22Rv1 (cell line): Measurements from ENCODE around the gene CPZ.

ENCODE experiments used
- H3K27ac ChIP-seq: fragments of 450-650 bp; 2 replicates; pipeline ENCODE4 v1.5.1; 2017
- ZFX ChIP-seq: fragments of 450-650 bp; IDR thresholded peaks from 2 replicates; pipeline ENCODE4 v1.6.1; 2017; ENCODE audit warnings: antibody characterized with exemption, borderline replicate concordance
- TF ChIP-seq, protein P1 (sequence below): fragments of 450-650 bp; IDR thresholded peaks from 2 replicates; pipeline ENCODE4 v1.5.1; 2017; ENCODE audit warnings: mild to moderate bottlenecking

The CPZ gene

DNA sequence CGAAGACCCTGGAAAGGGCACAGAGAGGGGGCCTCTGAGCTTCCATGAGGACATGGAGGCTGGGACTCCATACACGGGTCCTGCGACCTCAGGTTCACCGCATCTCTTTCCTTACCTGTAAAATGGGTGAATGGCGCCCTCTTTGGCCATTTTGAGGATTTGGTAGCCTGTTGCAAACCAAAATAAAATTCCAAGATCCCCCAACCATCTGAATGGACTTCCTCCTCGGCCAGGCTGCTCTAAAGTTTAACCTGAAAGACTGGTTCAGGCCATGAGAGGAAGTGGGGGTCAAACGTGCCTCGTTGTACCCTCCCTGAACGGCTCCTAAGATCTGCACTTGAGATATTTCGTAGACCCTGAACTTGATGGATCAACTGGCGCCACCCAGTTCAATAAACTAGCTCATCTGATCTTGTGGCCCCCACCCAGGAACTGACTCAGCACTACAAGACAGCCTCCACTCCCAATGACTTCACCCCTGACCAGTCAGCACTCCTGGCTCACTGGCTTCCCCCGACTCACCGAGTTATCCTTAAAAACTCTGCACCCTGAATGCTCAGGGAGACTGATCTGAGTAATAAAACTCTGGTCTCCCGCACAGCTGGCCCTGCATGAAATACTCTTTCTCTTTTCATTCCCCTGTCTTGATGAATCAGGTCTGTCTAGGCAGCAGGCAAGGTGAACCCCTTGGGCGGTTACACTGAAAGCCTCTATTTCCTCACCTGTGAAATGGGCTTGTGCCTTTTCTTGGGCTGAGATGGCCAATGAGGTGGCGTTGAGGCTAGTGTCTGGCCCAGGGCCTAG lies 45.3 kb upstream of the CPZ start:
- TF ChIP-seq ZFX, result no peak
- TF ChIP-seq, protein P1, sequence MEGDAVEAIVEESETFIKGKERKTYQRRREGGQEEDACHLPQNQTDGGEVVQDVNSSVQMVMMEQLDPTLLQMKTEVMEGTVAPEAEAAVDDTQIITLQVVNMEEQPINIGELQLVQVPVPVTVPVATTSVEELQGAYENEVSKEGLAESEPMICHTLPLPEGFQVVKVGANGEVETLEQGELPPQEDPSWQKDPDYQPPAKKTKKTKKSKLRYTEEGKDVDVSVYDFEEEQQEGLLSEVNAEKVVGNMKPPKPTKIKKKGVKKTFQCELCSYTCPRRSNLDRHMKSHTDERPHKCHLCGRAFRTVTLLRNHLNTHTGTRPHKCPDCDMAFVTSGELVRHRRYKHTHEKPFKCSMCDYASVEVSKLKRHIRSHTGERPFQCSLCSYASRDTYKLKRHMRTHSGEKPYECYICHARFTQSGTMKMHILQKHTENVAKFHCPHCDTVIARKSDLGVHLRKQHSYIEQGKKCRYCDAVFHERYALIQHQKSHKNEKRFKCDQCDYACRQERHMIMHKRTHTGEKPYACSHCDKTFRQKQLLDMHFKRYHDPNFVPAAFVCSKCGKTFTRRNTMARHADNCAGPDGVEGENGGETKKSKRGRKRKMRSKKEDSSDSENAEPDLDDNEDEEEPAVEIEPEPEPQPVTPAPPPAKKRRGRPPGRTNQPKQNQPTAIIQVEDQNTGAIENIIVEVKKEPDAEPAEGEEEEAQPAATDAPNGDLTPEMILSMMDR, result peak; percentile 43
- H3K27ac ChIP-seq, result no peak overlapping the region

DNA sequence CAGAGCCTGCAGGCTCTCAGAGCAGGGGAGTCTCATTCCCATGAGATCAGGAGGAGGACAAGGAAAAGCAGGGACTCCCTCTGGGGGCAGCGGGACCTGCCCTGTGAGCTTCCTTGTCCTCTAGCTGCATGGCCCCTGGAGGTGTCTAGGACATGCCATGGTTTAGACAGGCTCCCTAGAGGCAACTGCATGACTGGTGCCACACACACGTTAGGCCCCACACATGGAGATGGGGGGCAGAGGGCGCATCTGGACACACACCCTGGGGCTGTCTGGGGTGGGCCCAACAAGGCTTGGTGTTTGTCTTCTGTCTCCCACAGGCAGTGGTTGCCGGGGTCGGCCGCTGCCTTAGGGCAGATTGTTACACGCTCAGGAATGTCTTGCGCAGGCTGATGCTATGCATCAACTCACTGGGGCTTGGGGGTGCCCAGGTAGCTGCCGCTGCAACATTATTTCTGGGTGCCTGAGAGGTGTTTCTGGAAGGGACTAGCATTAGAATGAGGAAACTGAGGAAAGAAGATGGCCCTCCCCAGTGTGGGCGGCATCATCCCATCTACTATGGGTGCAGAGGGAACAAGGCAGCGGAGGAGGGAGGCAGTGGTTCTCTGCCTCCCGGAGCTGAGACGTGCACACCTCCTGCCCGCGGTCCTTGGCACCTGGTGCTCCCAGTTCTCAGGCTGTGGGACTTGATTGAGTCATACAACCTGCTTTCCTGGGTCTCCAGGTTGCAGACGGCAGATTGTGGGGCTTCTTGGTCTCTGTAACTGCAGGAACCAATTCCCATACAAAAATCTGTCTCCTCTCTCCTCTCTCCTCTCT lies 44.4 kb upstream of the CPZ start:
- no peak overlapping the region for H3K27ac ChIP-seq

DNA sequence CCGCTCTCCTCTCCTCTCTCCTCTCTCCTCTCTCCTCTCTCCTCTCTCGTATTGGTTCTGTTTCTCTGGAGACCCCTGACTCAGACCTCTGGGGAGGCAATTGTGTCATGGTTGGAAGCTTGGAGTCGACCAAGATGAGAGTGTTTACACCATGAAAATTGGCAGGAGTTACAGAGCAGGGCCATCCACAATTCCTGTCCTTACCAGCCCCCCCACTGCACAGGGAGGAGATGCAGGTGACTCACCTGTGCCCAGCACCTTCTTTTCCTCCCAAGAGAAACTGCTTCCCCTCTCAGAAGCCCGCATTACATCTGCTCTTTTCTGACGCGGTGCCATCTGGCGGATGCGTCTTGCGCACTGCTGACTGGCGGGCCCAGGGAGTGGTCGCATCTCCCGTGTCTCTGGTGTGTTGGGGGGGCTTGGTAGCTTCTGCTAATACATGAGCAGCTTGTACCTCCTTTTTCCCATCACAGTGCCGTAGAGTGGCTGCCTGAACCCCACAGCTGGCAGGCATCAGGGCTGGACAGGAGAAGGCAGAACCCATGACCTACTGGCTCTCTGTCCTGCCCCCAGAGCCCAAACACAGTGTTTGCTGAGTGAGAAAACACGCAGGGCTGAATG lies 43.7 kb upstream of the CPZ start:
- no peak overlapping the region for H3K27ac ChIP-seq
- TF ChIP-seq, protein P1, result no peak
- no peak for TF ChIP-seq ZFX

More for the DNA sequence above, 44.4 kb upstream of the CPZ start:
- no peak for TF ChIP-seq ZFX
- TF ChIP-seq, protein P1, result no peak

DNA sequence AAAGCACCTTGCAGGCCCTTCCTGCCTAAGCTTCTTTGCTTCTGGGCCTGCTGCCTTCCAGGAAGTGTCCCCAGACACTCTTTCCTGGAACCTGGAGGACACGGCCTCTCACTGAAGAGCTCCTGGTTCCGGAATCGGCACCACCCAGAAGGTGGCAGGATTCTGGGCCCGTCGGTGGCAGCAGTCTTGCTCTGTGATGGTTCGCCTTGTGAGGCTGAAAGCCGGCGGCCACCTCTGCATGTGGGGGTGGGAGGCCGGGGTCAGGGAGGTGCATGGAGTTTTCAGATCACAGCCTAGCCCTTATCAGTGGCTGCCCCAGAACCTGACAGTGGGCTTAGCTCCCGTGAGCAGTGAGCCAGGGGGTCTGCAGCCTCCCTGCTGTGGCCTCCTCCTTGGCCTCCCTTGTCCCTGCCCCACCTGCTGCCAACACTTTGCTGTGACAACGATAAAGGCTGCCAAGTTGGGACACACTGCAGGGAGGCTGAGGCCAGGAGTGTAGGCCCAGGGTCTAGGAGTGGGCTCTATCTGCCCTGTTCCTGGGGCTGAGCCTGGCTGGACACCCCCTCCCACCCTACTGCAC lies 43.1 kb upstream of the CPZ start:
- TF ChIP-seq, protein P1, result no peak
- no peak for TF ChIP-seq ZFX
- H3K27ac ChIP-seq, result no peak overlapping the region

DNA sequence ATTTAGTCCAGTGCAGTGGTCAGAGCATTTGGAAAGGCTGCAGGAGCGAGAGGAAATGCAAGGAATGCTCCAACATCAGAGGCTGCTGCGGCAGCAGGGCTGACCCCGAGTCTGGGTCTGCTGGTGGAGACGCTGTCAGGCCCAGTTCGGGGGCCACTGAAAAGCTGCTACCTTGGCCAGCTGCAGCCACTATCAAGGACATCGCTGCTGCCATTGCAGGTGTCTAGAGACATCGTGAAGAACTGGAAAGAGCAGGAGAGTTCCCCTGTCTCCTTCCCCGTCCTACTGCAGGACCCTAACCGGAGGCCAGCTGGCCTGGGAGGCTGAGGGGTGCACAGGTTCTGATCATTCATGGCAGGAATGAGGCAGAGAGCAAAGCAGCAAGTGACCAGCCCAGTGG lies 41.9 kb upstream of the CPZ start:
- TF ChIP-seq ZFX, result no peak
- TF ChIP-seq, protein P1, result no peak
- no peak overlapping the region for H3K27ac ChIP-seq

DNA sequence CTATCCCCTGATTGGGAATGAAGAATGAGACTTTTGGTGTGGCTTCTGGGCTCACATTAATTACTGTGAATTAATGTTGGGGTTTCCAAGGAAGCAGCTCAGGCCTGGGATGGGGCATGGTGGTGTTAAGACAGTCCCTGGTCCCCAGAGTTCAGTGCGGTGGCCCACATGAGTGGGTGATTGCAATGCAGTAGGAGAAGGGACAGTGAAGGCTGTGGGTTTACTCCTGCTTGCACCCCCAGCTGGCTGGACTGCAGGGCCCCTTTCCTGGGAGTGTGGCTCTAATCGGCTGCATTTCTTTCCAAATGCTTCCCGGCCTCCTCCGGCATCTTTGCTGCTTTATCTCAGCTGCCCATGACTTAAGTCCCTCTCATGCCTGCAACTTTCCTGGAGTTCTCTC lies 40.5 kb upstream of the CPZ start:
- TF ChIP-seq ZFX, result no peak
- TF ChIP-seq, protein P1, result no peak

More for the DNA sequence above, 40.5 kb upstream of the CPZ start:
- H3K27ac ChIP-seq, result no peak overlapping the region
